ENCODE results near the gene PLEKHG3. TPM values are rescaled to one million over a fixed set of nuclear protein-coding genes. Genes with fewer than 3 reads are reported as not detected.

PLEKHG3 gene
- total and polyA plus RNA-seq, 7 donors = 1.9 to 8.2 (median 5.2) TPM

- DNase-seq = peak in 1 of 2 donors; percentile 34
- no peaks in the 10 kb centered on the region for H3K9me3 ChIP-seq
- WGBS, 3 donors = 79 to 85% (median 83%) methylated on average over 15 of the region's 15 CpGs
- H3K4me1 ChIP-seq = peaks cover 8% of the 10 kb centered on the region
- peak overlapping the region; percentile 19 for H3K27ac ChIP-seq
- TF ChIP-seq, protein P1, sequence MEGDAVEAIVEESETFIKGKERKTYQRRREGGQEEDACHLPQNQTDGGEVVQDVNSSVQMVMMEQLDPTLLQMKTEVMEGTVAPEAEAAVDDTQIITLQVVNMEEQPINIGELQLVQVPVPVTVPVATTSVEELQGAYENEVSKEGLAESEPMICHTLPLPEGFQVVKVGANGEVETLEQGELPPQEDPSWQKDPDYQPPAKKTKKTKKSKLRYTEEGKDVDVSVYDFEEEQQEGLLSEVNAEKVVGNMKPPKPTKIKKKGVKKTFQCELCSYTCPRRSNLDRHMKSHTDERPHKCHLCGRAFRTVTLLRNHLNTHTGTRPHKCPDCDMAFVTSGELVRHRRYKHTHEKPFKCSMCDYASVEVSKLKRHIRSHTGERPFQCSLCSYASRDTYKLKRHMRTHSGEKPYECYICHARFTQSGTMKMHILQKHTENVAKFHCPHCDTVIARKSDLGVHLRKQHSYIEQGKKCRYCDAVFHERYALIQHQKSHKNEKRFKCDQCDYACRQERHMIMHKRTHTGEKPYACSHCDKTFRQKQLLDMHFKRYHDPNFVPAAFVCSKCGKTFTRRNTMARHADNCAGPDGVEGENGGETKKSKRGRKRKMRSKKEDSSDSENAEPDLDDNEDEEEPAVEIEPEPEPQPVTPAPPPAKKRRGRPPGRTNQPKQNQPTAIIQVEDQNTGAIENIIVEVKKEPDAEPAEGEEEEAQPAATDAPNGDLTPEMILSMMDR (IDR thresholded peaks at IDR 0.05) = no peak
- no peaks in the 10 kb centered on the region for H3K27me3 ChIP-seq (ENCODE audit: insufficient read depth in 3 of 3, low read length in 2 of 3)
- intact Hi-C loops (cut with DNase I) = no loop called here
- no peak overlapping the region for H3K4me3 ChIP-seq
- H3K36me3 ChIP-seq (ENCODE audit: insufficient read depth in 1 of 2, low read depth in 1 of 2) = peaks cover 0 to 9% of the 10 kb centered on the region in 2 donors
- peak in 1 of 4 donors; percentile 30 for ATAC-seq
Observed at GRCh38 chr14:64723691-64724577, 19.7 kb downstream of the PLEKHG3 start.

DNA sequence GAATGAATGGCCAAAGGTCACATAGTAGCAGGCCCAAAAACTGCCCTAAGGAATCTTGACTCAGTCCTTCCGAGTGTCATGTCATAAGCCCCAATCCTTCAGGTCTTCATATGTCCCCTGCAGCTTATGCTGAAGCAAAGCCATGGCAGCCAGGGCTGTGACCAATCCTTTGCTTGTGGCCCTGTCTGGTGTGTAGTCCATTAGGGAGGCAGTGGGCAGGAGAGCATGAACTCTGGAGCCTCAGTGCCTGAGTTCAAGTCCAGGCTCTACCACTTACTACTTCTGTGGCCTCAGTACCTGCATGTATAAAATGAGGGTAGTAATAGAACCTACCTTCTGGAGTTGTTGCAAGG lies 20.3 kb downstream of the PLEKHG3 start:
- ATAC-seq = no peak
- Histone ChIP-seq H3K36me3 (ENCODE audit: insufficient read depth in 1 of 2, low read depth in 1 of 2) (peaks cover 0 to 9% of the 10 kb centered on the region in 2 donors), H3K27ac (peak overlapping the region; percentile 19), H3K4me3 (no peak overlapping the region), H3K4me1 (peaks cover 8% of the 10 kb centered on the region), H3K27me3 (ENCODE audit: insufficient read depth in 3 of 3, low read length in 2 of 3) (no peaks in the 10 kb centered on the region), H3K9me3 (no peaks in the 10 kb centered on the region)
- DNase-seq = no peak
- WGBS, 3 donors = 86 to 93% (median 87%) methylated on average over 1 of the region's 1 CpG
- intact Hi-C loops (cut with DNase I) = no loop called here
- TF ChIP-seq, protein P1 (IDR thresholded peaks at IDR 0.05) = no peak

DNA sequence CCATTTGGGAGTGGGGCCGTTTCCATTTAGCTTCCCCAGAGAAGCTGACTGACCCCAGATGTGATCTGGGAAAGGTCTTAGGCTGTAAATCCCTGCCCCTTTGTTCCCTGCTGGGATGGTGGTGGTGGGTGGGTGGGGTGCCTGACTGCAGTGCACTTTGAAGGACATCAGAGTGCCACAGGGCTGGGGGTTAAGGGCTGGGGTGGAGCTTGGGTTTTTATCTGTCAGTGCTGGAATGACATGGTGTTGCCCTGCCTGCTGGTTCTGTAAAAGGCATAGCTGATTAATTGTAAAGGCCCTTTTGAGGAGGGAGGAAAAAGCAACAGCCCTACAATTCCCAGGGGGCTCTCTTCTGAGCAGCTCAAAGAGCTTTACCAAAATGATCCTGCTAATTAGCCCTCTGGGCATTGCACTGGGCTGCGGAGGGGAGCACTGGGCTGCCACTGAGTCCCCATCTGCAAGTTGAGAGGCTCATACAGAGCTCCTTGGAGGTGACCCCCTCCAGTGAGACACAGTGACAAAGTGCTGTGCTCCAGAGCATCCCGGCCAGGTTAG lies 21.1 kb downstream of the PLEKHG3 start:
- intact Hi-C loops (cut with DNase I) = no loop called here
- ATAC-seq (no peak), DNase-seq (peak in 1 of 2 donors; percentile 30)
- H3K27ac ChIP-seq = no peak overlapping the region
- H3K27me3 ChIP-seq (ENCODE audit: insufficient read depth in 3 of 3, low read length in 2 of 3) = no peaks in the 10 kb centered on the region
- WGBS, 3 donors = 56 to 74% (median 64%) methylated on average over 3 of the region's 3 CpGs
- H3K4me1 ChIP-seq = peaks cover 8% of the 10 kb centered on the region
- peaks cover 0 to 9% of the 10 kb centered on the region in 2 donors for H3K36me3 ChIP-seq (ENCODE audit: insufficient read depth in 1 of 2, low read depth in 1 of 2)
- TF ChIP-seq, protein P1 (IDR thresholded peaks at IDR 0.05) = no peak
- H3K4me3 ChIP-seq = no peak overlapping the region
- no peaks in the 10 kb centered on the region for H3K9me3 ChIP-seq

- peaks cover 8% of the 10 kb centered on the region for H3K4me1 ChIP-seq
- WGBS, 3 donors = 92 to 97% (median 95%) methylated on average over 6 of the region's 6 CpGs
- no peak overlapping the region for H3K27ac ChIP-seq
- TF ChIP-seq, protein P1 (IDR thresholded peaks at IDR 0.05) = no peak
- no peaks in the 10 kb centered on the region for H3K27me3 ChIP-seq (ENCODE audit: insufficient read depth in 3 of 3, low read length in 2 of 3)
- no peaks in the 10 kb centered on the region for H3K9me3 ChIP-seq
- peaks cover 0 to 10% of the 10 kb centered on the region in 2 donors for H3K36me3 ChIP-seq (ENCODE audit: insufficient read depth in 1 of 2, low read depth in 1 of 2)
- no peak overlapping the region for H3K4me3 ChIP-seq
- ATAC-seq (no peak), DNase-seq (no peak)
- intact Hi-C loops (cut with DNase I) = no loop called here
Observed at GRCh38 chr14:64725879-64726584, 21.8 kb downstream of the PLEKHG3 start.
